ENCODE measurements around the gene PATE2.

The PATE2 gene

GRCh38 chr11:125778728-125779127, at the start of gene PATE2:
Gene PATE2, minus strand, starts transcription at chr11:125778828. Its CDS starts 55 bp downstream, at chr11:125778773.
- DNase-seq, result no peak

GRCh38 chr11:125807909-125808308, 29.3 kb upstream of the PATE2 start:
- no peak for DNase-seq

GRCh38 chr11:125802387-125802786, 23.8 kb upstream of the PATE2 start:
- DNase-seq, result no peak

- no peak for DNase-seq
These were observed 21.2 kb upstream of the PATE2 start for GRCh38 chr11:125799808-125800207.

GRCh38 chr11:125797641-125798040, 19.0 kb upstream of the PATE2 start:
- DNase-seq, result no peak

GRCh38 chr11:125790825-125791224, 12.2 kb upstream of the PATE2 start:
- no peak for DNase-seq

GRCh38 chr11:125787827-125788226, 9.2 kb upstream of the PATE2 start, which contains the start of gene PATE3:
Gene PATE3, plus strand, starts transcription at chr11:125788127. Its CDS starts 25 bp downstream, at chr11:125788152.
- DNase-seq, result no peak

GRCh38 chr11:125784678-125785077, 6.0 kb upstream of the PATE2 start:
- DNase-seq, result no peak

GRCh38 chr11:125777309-125777708, 1.3 kb downstream of the PATE2 start:
- DNase-seq, result no peak

GRCh38 chr11:125773516-125773915, 5.1 kb downstream of the PATE2 start:
- no peak for DNase-seq

- DNase-seq, result no peak
These were observed 5.7 kb downstream of the PATE2 start for GRCh38 chr11:125772834-125773505.

- no peak for DNase-seq
These were observed 8.0 kb downstream of the PATE2 start for GRCh38 chr11:125770583-125770982.

GRCh38 chr11:125768336-125769046, 10.1 kb downstream of the PATE2 start:
- DNase-seq, result no peak

- no peak for DNase-seq
These were observed 12.4 kb downstream of the PATE2 start for GRCh38 chr11:125766251-125766650.

GRCh38 chr11:125763483-125763882, 15.1 kb downstream of the PATE2 start:
- no peak for DNase-seq

- DNase-seq, result no peak
These were observed 16.2 kb downstream of the PATE2 start for GRCh38 chr11:125762445-125762844.

GRCh38 chr11:125756050-125756449, 22.6 kb downstream of the PATE2 start:
- DNase-seq, result no peak

- no peak for DNase-seq
These were observed 28.0 kb downstream of the PATE2 start for GRCh38 chr11:125750629-125751028.

GRCh38 chr11:125745979-125746378, 32.6 kb downstream of the PATE2 start, which contains the start of gene PATE1:
Gene PATE1, plus strand, starts transcription at chr11:125746279. Its CDS starts 26 bp downstream, at chr11:125746305.
- DNase-seq, result no peak

GRCh38 chr11:125743681-125744080, 34.9 kb downstream of the PATE2 start:
- no peak for DNase-seq

- no peak for DNase-seq
These were observed 38.0 kb downstream of the PATE2 start for GRCh38 chr11:125740617-125741016.

GRCh38 chr11:125728969-125729368, 49.7 kb downstream of the PATE2 start:
- DNase-seq, result no peak

Data from midbrain (tissue), 1 donor.